ENCODE results near the gene NFKB1. TPM values are rescaled to one million over a fixed set of nuclear protein-coding genes. Genes with fewer than 3 reads are reported as not detected.
"Not testable (repeated sequence)": the region's sequence is repeated elsewhere in the genome, so short reads cannot be mapped to it uniquely, and the experiment has no call there.

NFKB1 gene
- total RNA-seq, 4 donors from 2014 or later = 37.9 to 45.5 (median 43.4) TPM

- no peak for TF ChIP-seq POLR2A (IDR thresholded peaks at IDR 0.05)
- no peak for TF ChIP-seq CTCF (IDR thresholded peaks at IDR 0.05)
- DNase-seq (ENCODE audit: low spot score in 2 of 2) = no peak
- intact Hi-C loops (cut with DNase I; ENCODE audit: low total_unique reads) = loop anchor here (10.0 kb wide), 1 partner anchor 485 kb away; the partner anchor contains the start of gene BDH2
- no peak overlapping the region for H3K4me3 ChIP-seq (ENCODE audit: low read depth, poor library complexity, severe bottlenecking)
These were observed 108.8 kb downstream of the NFKB1 start for GRCh38 chr4:102610007-102610406.

DNA sequence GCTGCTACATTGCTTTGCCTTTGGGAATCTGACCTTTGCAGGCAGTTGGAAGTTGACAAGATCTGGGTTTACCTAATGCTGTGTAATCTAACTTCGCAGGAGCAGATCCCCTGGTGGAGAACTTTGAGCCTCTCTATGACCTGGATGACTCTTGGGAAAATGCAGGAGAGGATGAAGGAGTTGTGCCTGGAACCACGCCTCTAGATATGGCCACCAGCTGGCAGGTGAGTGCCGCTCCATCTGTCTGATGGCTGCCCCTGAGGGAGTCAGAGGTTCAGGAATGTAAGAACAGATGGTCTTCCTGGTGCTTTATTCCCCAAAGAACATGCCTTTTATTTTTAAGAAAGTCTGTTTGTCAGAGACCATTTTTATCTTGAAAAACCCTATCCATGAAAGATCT is 109.3 kb downstream of the NFKB1 start:
- TF ChIP-seq POLR2A (IDR thresholded peaks at IDR 0.05) = no peak
- TF ChIP-seq CTCF (IDR thresholded peaks at IDR 0.05) = no peak
- no peak for DNase-seq (ENCODE audit: low spot score in 2 of 2)
- 89 to 91% methylated on average over 3 of the region's 3 CpGs for WGBS, 2 donors
- H3K4me3 ChIP-seq (ENCODE audit: low read depth, poor library complexity, severe bottlenecking) = no peak overlapping the region
- intact Hi-C loops (cut with DNase I; ENCODE audit: low total_unique reads) = loop anchor here (10.0 kb wide), 1 partner anchor 484 kb away; the partner anchor contains the start of gene BDH2

GRCh38 chr4:102612210-102612609 is 111.1 kb downstream of the NFKB1 start:
- TF ChIP-seq CTCF (IDR thresholded peaks at IDR 0.05) = no peak
- no peak for TF ChIP-seq POLR2A (IDR thresholded peaks at IDR 0.05)
- WGBS, 2 donors = 50 to 54% methylated on average over 2 of the region's 2 CpGs
- no peak for DNase-seq (ENCODE audit: low spot score in 2 of 2)
- intact Hi-C loops (cut with DNase I; ENCODE audit: low total_unique reads) = loop anchor here (10.0 kb wide), 1 partner anchor 483 kb away; the partner anchor contains the start of gene BDH2
- no peak overlapping the region for H3K4me3 ChIP-seq (ENCODE audit: low read depth, poor library complexity, severe bottlenecking)

- no peak overlapping the region for H3K4me3 ChIP-seq (ENCODE audit: low read depth, poor library complexity, severe bottlenecking)
- intact Hi-C loops (cut with DNase I; ENCODE audit: low total_unique reads) = loop anchor here (10.0 kb wide), 1 partner anchor 482 kb away; the partner anchor contains the start of gene BDH2
- no peak for TF ChIP-seq CTCF (IDR thresholded peaks at IDR 0.05)
- no peak for TF ChIP-seq POLR2A (IDR thresholded peaks at IDR 0.05)
- DNase-seq (ENCODE audit: low spot score in 2 of 2) = no peak
- 51 to 57% methylated on average over 11 of the region's 11 CpGs for WGBS, 2 donors
These were observed 111.7 kb downstream of the NFKB1 start for GRCh38 chr4:102612824-102613366.

- 71 to 83% methylated on average over 9 of the region's 9 CpGs for WGBS, 2 donors
- no peak overlapping the region for H3K4me3 ChIP-seq (ENCODE audit: low read depth, poor library complexity, severe bottlenecking)
- intact Hi-C loops (cut with DNase I; ENCODE audit: low total_unique reads) = loop anchor here (10.0 kb wide), 1 partner anchor 480 kb away; the partner anchor contains the start of gene BDH2
- no peak for TF ChIP-seq CTCF (IDR thresholded peaks at IDR 0.05)
- no peak for DNase-seq (ENCODE audit: low spot score in 2 of 2)
These were observed 113.6 kb downstream of the NFKB1 start for GRCh38 chr4:102614801-102615200.

- no peak for TF ChIP-seq CTCF (IDR thresholded peaks at IDR 0.05)
- TF ChIP-seq POLR2A (IDR thresholded peaks at IDR 0.05) = no peak
- DNase-seq (ENCODE audit: low spot score in 2 of 2) = no peak
- intact Hi-C loops (cut with DNase I; ENCODE audit: low total_unique reads) = loop anchor here (10.0 kb wide), 1 partner anchor 478 kb away; the partner anchor contains the start of gene BDH2
- H3K4me3 ChIP-seq (ENCODE audit: low read depth, poor library complexity, severe bottlenecking) = no peak overlapping the region
- 82 to 84% methylated on average over 9 of the region's 9 CpGs for WGBS, 2 donors
These were observed 115.5 kb downstream of the NFKB1 start for GRCh38 chr4:102616636-102617035.

DNA sequence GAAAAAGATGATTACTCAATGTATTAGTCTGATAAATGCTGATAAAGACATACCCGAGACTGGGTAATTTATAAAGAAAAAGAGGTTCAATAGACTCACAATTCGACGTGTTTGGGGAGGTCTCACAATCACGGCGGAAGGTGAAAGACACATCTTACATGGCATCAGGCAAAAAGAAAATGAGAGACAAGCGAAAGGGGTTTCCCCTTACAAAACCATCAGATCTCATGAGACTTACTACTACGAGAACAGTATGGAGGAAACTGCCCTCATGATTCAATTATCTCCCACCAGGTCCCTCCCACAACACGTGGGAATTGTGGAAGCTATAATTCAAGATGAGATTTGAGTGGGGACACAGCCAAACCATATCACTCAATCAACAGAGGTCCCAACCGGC is 117.9 kb downstream of the NFKB1 start:
- 64 to 71% methylated on average over 9 of the region's 9 CpGs for WGBS, 2 donors

GRCh38 chr4:102619776-102620631 is 118.8 kb downstream of the NFKB1 start:
- intact Hi-C loops (cut with DNase I; ENCODE audit: low total_unique reads) = loop anchor here (5.0 to 10.0 kb wide), 2 partner anchors 392 to 475 kb away; partner anchors contain the start of gene BDH2
- 64 to 72% methylated on average over 4 of the region's 4 CpGs for WGBS, 2 donors
- not testable (repeated sequence) for DNase-seq (ENCODE audit: low spot score in 2 of 2); H3K4me3 ChIP-seq (ENCODE audit: low read depth, poor library complexity, severe bottlenecking)

More for the DNA sequence above, 117.9 kb downstream of the NFKB1 start:
- DNase-seq (ENCODE audit: low spot score in 2 of 2); H3K4me3 ChIP-seq (ENCODE audit: low read depth, poor library complexity, severe bottlenecking): not testable (repeated sequence)
- intact Hi-C loops (cut with DNase I; ENCODE audit: low total_unique reads) = loop anchor here (10.0 kb wide), 1 partner anchor 476 kb away; the partner anchor contains the start of gene BDH2
